HG02678 (cell line): ENCODE measurements around the gene RPS6KA3.

Source experiments
- ATAC-seq: cut with Tn5 transposase; IDR thresholded peaks from one replicate; pipeline ENCODE4 v1.9.1; 2021; ENCODE audit warnings: mild to moderate bottlenecking, moderate library complexity; ENCODE audit not compliant: unreplicated experiment

Gene RPS6KA3

DNA sequence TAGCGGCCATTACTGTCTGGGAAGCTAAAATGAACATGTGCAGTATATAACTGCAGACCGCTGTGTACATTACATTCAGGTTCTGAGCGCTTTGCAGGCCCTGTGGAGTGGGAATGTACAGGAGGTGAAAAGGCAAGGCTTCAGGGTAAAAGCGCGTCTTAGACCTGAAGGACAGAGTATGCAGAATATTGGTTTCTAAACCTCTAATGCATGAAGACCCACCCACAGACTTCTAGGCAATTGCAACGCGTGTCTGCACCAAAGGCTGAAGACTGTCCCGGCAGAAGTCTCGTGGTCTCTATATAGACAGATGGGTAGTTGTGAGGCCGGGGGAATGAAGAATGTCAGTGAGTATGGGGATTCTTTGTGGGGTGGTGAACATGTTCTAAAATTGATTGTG lies 155.4 kb downstream of the RPS6KA3 start:
- no peak for ATAC-seq

DNA sequence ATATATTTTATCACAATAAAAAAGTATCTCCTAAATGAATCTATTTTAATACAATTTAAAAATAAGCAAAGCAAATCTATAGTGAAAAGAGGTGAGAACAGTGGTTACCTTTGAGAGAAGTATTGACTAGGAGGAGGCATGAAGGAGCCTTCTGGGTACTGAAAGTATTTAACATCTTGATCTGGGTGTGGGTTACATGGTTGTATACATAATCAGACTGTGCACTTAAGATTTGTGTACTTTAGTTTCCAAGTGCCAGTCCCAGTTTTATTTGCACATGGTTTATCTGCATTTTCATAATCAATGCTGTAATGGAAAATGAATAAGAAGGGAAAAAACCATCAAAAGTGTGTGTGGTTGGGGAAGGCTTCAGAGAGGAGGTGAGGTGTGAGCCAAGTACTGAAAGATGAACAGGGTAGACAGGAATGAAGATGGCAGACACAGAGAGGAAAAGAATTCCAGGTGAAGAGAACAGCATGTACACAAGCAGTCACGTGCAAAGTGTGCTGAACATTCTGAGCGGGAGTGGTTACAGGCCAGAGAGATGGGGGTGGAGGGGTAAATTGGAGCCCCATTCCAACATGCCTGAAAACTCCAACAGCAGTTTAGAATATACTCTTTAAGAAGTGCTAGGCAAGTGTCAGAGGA lies 164.7 kb downstream of the RPS6KA3 start:
- no peak for ATAC-seq
